Brain pericyte (primary cell): Measurements from ENCODE around the gene ZNF611.
"Not testable (repeated sequence)": the region's sequence is repeated elsewhere in the genome, so short reads cannot be mapped to it uniquely, and the experiment has no call there.

ENCODE experiments used
- DNase-seq: peaks from one replicate; pipeline ENCODE4 v3.0.0-alpha.2; 2012; ENCODE audit warnings: low read depth, low spot score

Gene ZNF611

DNA sequence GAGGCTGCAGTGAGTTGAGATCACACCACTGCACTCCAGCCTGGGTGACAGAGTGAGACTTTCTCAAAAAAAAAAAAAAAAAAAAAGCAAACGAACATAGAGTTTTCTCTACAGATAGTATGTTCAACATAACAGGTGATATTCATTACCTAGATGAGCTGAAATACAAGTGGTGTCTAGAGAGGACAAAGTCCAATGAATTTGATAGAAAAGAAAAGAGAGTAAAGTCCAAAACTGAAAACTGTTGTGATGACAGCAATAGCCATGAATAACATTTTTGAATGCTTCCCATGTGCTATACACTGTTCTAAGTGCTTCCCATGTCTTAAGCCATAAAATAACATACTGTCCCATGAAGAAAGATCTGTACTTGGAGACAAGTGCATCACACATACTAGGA lies 53.6 kb downstream of the ZNF611 start:
- not testable (repeated sequence) for DNase-seq

DNA sequence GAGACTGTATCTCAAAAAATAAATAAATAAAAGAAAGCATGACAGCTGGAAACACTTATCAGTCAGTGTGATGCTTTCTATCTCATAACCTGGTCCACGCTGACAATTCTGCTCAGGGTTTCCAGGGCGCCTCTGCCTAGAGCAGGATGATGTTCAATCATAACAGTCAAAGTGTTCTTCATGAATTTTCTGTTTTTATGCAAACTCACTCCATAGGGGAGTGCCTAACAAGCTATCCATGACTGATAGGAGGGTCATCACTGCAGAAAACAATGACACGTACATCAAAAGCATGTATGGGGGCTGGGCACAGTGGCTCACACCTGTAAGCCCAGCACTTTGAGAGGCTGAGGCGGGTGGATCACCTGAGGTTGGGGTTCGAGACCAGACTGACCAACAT lies 55.2 kb downstream of the ZNF611 start:
- DNase-seq, result no peak

GRCh38 chr19:52675239-52675638 lies 59.6 kb downstream of the ZNF611 start:
- DNase-seq, result not testable (repeated sequence)

DNA sequence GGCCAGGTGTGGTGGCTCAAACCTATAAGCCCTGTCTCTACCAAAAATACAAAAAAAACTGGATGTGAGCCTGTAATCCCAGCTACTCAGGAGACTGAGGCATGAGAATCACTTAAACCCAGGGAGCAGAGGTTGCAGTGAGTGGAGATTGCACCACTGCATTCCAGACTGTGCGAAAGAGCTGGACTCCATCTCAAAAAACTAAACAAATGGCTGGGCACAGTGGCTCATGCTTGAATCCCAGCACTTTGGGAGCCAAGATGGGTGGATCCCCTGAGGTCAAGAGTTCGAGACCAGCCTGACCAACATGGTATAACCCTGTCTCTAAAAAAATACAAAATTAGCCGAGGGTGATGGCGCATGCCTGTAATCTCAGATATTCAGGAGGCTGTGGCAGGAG lies 61.8 kb downstream of the ZNF611 start:
- DNase-seq, result no peak

- no peak for DNase-seq
These were observed 64.8 kb downstream of the ZNF611 start for GRCh38 chr19:52670046-52670445.

- DNase-seq, result no peak
These were observed 65.3 kb downstream of the ZNF611 start for GRCh38 chr19:52669586-52669985.

GRCh38 chr19:52667972-52668371 lies 66.9 kb downstream of the ZNF611 start:
- no peak for DNase-seq

- DNase-seq, result no peak
These were observed 68.3 kb downstream of the ZNF611 start for GRCh38 chr19:52666506-52666905.

- DNase-seq, result no peak
These were observed 69.3 kb downstream of the ZNF611 start for GRCh38 chr19:52665529-52665928.

DNA sequence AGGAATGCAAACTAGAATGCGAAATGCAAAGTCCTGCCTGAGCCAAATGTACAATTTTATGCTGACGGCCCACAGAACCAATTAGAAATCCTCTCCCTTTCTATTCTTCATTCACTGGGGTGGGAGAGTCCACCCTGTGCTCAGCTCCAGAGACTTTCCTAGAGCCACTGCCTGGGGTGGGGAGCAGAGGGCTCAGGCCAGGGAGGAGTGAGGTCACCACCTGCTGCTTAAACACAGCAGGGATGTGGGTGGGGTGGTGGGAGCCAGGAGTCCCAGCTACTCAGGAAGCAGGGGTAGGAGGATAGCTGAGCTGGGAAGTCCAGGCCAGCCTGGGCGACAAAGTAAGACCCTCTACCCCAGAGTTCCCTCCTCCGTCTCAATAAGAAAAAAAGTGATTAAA lies 69.8 kb downstream of the ZNF611 start:
- DNase-seq, result no peak

DNA sequence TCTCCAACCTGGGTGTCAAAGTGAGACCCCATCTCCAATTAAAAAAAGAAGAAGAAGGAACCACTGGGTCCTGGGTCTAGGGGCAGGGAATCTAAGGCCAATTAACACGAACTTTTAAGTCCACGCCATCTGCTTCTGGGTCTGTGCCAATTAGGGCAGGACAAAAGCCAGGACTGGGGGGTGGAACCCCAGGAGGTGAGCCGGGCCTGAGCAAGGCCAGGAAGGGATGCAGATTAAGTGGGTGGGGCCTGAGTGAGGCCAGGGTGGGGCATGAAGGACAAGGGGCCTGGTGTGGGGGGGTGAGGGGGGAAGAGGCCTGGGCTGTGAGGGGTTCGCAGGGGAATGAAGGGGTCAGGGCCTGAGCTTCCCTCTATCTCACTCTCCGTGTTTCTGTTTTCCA lies 70.4 kb downstream of the ZNF611 start:
- no peak for DNase-seq

- DNase-seq, result no peak
These were observed 72.2 kb downstream of the ZNF611 start for GRCh38 chr19:52662631-52663030.

GRCh38 chr19:52660981-52661380 lies 73.9 kb downstream of the ZNF611 start:
- no peak for DNase-seq

- no peak for DNase-seq
These were observed 75.8 kb downstream of the ZNF611 start for GRCh38 chr19:52659013-52659412.

GRCh38 chr19:52658595-52658994 lies 76.2 kb downstream of the ZNF611 start:
- no peak for DNase-seq

- no peak for DNase-seq
These were observed 81.7 kb downstream of the ZNF611 start for GRCh38 chr19:52653161-52653560.
